ENCODE measurements around the gene ADAMTSL1.

ADAMTSL1 gene

DNA sequence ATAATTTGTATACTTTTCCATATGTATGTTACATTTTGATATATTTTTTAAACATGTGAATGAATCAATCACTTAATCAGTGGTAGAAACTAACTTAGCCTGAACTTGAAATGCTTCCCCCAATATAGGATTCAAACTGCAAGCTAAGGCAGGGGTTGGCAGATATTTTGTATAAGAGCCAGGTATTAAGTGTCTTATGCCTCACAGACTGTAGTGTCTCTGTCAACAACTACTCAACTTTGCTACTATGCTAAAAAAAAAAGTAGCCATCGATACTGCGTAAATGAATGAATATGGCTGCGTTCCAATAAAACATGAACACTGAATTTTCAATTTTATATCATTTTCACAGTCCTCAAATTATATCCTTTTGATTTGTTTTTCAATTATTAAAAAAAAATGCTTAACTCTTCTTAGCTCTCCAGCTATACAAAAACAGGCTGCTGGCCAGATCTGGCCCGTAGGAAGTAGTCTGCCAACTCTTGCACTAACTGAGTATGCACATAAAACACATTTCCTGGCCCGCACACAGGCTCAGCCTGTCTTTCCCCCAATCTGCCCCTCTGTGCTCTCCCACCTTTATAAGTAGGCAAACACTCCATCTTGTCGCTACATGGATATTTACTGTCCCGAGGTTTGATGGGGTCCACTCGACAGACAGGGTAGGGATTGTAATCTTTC, 467.2 kb downstream of the ADAMTSL1 start:
- DNase-seq (ENCODE audit: low spot score) = no peak

- no peak for DNase-seq (ENCODE audit: low spot score)
Measured at GRCh38 chr9:18942801-18943200, 468.8 kb downstream of the ADAMTSL1 start.

DNA sequence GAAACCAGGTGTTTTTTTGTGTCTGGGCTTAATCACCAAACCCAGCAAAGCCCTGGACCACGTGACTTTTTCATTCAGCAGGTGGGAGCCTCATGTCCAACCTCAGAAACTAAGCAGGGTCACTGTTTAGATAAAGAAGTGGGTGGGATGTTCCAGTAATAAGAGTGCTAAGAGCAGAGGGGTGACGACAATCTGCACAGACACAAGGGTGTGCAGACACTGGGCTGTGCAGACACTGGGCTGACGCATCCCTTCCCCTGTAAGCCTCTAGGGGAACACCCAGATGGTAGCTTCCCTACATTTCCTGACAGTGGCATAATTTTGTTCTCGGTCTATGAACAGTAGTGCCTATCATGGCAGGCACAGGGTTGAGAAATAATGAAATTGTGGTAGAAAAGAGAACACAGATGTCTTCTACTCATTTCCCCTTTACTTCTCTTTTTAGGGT, 474.0 kb downstream of the ADAMTSL1 start:
- no peak for DNase-seq (ENCODE audit: low spot score)

GRCh38 chr9:18951936-18952335, 478.0 kb downstream of the ADAMTSL1 start:
- no peak for DNase-seq (ENCODE audit: low spot score)

GRCh38 chr9:18955626-18956025, 481.7 kb downstream of the ADAMTSL1 start:
- no peak for DNase-seq (ENCODE audit: low spot score)
